Measurements from ENCODE around the gene AMH.
A peak's percentile ranks its signal among the peaks of the same experiment; 100 is the strongest.

DNA sequence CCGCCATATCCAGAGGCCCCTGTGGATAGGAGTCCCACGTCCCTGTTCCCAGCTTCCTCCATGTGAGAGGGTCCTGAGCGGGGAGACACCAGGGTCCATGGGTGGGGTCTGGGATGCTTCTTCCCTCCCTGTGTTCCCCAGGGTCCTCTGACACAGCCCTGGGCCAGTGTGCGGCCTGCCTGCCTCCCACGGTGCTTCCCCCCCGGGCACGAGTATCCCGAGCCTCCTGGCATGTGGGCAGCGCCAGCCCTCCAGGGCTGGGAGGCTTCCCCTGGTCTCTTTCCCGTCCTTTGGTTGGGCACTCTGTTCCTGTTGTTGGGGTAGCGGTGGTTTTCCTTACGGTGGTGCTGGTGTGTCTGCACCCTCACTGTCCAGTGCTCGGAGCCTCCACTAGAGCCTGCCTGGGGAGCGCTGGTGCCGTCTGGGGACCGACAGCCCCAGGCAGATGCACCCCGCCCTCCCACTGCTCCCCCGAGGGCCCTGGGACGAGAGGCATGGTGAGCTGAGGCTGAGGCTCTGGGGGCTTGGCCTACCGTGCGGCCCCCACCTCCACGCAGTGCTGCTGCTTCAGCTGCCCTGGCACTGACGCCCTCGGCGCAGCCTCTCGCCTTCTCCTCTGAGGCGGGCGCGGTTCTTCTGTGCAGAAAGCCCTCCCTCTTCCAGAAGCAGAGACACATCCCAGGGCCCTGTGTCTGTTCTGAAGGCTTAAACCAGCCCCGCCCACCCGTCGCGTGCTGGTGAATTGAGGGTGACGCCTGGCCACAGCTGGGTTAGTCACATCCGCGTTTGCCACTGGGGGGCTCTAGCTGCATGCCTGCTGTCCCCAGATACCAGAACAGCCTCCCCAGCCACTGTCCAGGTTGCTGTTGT is 40.9 kb upstream of the AMH start:
- TF ChIP-seq PAX5 (IDR thresholded peaks at IDR 0.05; ENCODE audit: insufficient read depth, low read length, severe bottlenecking), result peak; percentile 38
- no peak for TF ChIP-seq POLR2A (IDR thresholded peaks at IDR 0.05; ENCODE audit: low read depth, low read length)
